WI38 (cell line): ENCODE data around the gene MUC6.

Experiments
- H3K4me3 ChIP-seq: 2 replicates; pipeline ENCODE4 v1.5.1; 2011; ENCODE audit warnings: low read depth, mild to moderate bottlenecking, control low read depth, low read length
- CTCF ChIP-seq: IDR thresholded peaks from 2 replicates; pipeline ENCODE4 v1.5.1; 2012; ENCODE audit warnings: low read depth, mild to moderate bottlenecking, control low read depth, low read length

Gene MUC6

GRCh38 chr11:1024597-1025409 is 11.7 kb downstream of the MUC6 start:
- TF ChIP-seq CTCF = no peak

GRCh38 chr11:1023811-1024596 is 12.5 kb downstream of the MUC6 start:
- no peak overlapping the region for H3K4me3 ChIP-seq
- TF ChIP-seq CTCF = no peak

More at GRCh38 chr11:1024597-1025409, 11.7 kb downstream of the MUC6 start:
- H3K4me3 ChIP-seq = no peak overlapping the region

GRCh38 chr11:1022908-1023810 is 13.4 kb downstream of the MUC6 start:
- TF ChIP-seq CTCF = no peak
- no peak overlapping the region for H3K4me3 ChIP-seq

GRCh38 chr11:1022411-1022810 is 14.1 kb downstream of the MUC6 start:
- TF ChIP-seq CTCF = no peak
- H3K4me3 ChIP-seq = no peak overlapping the region

GRCh38 chr11:1020211-1020905 is 16.2 kb downstream of the MUC6 start:
- H3K4me3 ChIP-seq = no peak overlapping the region
- TF ChIP-seq CTCF = no peak

GRCh38 chr11:1019321-1019910 is 17.1 kb downstream of the MUC6 start:
- TF ChIP-seq CTCF = no peak
- H3K4me3 ChIP-seq = no peak overlapping the region
